H9 (cell line): ENCODE data around the gene MRPS18A. TPM values are rescaled to one million over a fixed set of nuclear protein-coding genes. Genes with fewer than 3 reads are reported as not detected.
A peak's percentile ranks its signal among the peaks of the same experiment; 100 is the strongest.

ENCODE experiments used
- DNase-seq: peaks from one replicate; pipeline ENCODE4 v3.0.0-alpha.2; 2017
- H2AFZ ChIP-seq: one replicate; pipeline ENCODE4 v1.6.1; 2013; ENCODE audit warnings: mild to moderate bottlenecking, low read length, control low read depth, moderate library complexity
- H2AK5ac ChIP-seq: 2 replicates; pipeline ENCODE4 v1.6.1; 2013; ENCODE audit warnings: low read length, control low read depth, mixed read lengths; ENCODE audit not compliant: insufficient read length
- H2BK120ac ChIP-seq: one replicate; pipeline ENCODE4 v1.6.1; 2013; ENCODE audit warnings: low read depth, mild to moderate bottlenecking, low read length, control low read depth, inconsistent platforms; ENCODE audit not compliant: poor library complexity, severe bottlenecking
- H2BK12ac ChIP-seq: 2 replicates; pipeline ENCODE4 v1.6.1; 2013; ENCODE audit warnings: low read length, control low read depth, mixed read lengths, low read depth; ENCODE audit not compliant: insufficient read length
- H2BK15ac ChIP-seq: 2 replicates; pipeline ENCODE4 v1.6.1; 2013; ENCODE audit warnings: low read depth, low read length, control low read depth
- H2BK20ac ChIP-seq: one replicate; pipeline ENCODE4 v1.6.1; 2013; ENCODE audit warnings: low read depth, mild to moderate bottlenecking, low read length, control low read depth, inconsistent platforms; ENCODE audit not compliant: poor library complexity, severe bottlenecking
- H2BK5ac ChIP-seq: 2 replicates; pipeline ENCODE4 v1.6.1; 2013; ENCODE audit warnings: low read length, control low read depth, mixed read lengths; ENCODE audit not compliant: insufficient read length
- H3K14ac ChIP-seq: 2 replicates; pipeline ENCODE4 v1.6.1; 2013; ENCODE audit warnings: low read length, control low read depth; ENCODE audit not compliant: insufficient read depth
- H3K18ac ChIP-seq: 2 replicates; pipeline ENCODE4 v1.6.1; 2013; ENCODE audit warnings: low read depth, mild to moderate bottlenecking, mixed read lengths, low read length, control low read depth; ENCODE audit not compliant: insufficient read length
- H3K23ac ChIP-seq: 2 replicates; pipeline ENCODE4 v1.6.1; 2013; ENCODE audit warnings: low read length, control low read depth, mixed read lengths, low read depth; ENCODE audit not compliant: insufficient read length
- H3K23me2 ChIP-seq: 2 replicates; pipeline ENCODE4 v1.6.1; 2013; ENCODE audit warnings: low read depth, mild to moderate bottlenecking, mixed read lengths, low read length, control low read depth; ENCODE audit not compliant: insufficient read length, poor library complexity, severe bottlenecking
- H3K27ac ChIP-seq: 2 replicates; pipeline ENCODE4 v1.5.1; 2013; ENCODE audit warnings: low read length, control low read depth, mixed read lengths, low read depth; ENCODE audit not compliant: insufficient read length
- H3K27me3 ChIP-seq: 2 replicates; pipeline ENCODE4 v1.6.1; 2013; ENCODE audit warnings: low read length, control low read depth, inconsistent platforms; ENCODE audit not compliant: insufficient read depth
- H3K4ac ChIP-seq: 2 replicates; pipeline ENCODE4 v1.6.1; 2013; ENCODE audit warnings: low read depth, mild to moderate bottlenecking, control low read depth, inconsistent platforms, low read length, moderate library complexity
- H3K4me1 ChIP-seq: 2 replicates; pipeline ENCODE4 v1.6.1; 2013; ENCODE audit warnings: low read length, control low read depth, inconsistent platforms; ENCODE audit not compliant: insufficient read depth
- H3K4me2 ChIP-seq: 2 replicates; pipeline ENCODE4 v1.6.1; 2013; ENCODE audit warnings: low read length, control low read depth, mixed read lengths; ENCODE audit not compliant: insufficient read length, insufficient read depth
- H3K56ac ChIP-seq: 2 replicates; pipeline ENCODE4 v1.6.1; 2013; ENCODE audit warnings: low read depth, mild to moderate bottlenecking, mixed read lengths, low read length, control low read depth; ENCODE audit not compliant: insufficient read length
- H3K79me1 ChIP-seq: 2 replicates; pipeline ENCODE4 v1.6.1; 2013; ENCODE audit warnings: low read depth, mild to moderate bottlenecking, moderate library complexity, low read length, control low read depth, inconsistent platforms; ENCODE audit not compliant: insufficient read depth, poor library complexity, severe bottlenecking
- H3K79me2 ChIP-seq: 2 replicates; pipeline ENCODE4 v1.6.1; 2013; ENCODE audit warnings: low read length, control low read depth, inconsistent platforms; ENCODE audit not compliant: insufficient read depth
- H3K9ac ChIP-seq: 2 replicates; pipeline ENCODE4 v1.6.1; 2013; ENCODE audit warnings: low read length, control low read depth, mixed read lengths; ENCODE audit not compliant: insufficient read length; ENCODE audit errors: extremely low read depth
- H3K9me3 ChIP-seq: one replicate; pipeline ENCODE4 v1.6.1; 2013; ENCODE audit warnings: low read depth, low read length, inconsistent platforms; ENCODE audit not compliant: control insufficient read depth
- H3T11ph ChIP-seq: one replicate; pipeline ENCODE4 v1.6.1; 2013; ENCODE audit warnings: mild to moderate bottlenecking, low read length, control low read depth, inconsistent platforms
- H4K20me1 ChIP-seq: one replicate; pipeline ENCODE4 v1.6.1; 2013; ENCODE audit not compliant: control insufficient read depth, insufficient read length, insufficient read depth
- H4K5ac ChIP-seq: 2 replicates; pipeline ENCODE4 v1.6.1; 2013; ENCODE audit warnings: low read depth, mild to moderate bottlenecking, mixed read lengths, low read length, control low read depth; ENCODE audit not compliant: insufficient read length
- H4K8ac ChIP-seq: replicated peaks from 2 replicates; pipeline ENCODE4 v1.6.1; 2013; ENCODE audit warnings: low read length, control low read depth, mixed read lengths, low read depth; ENCODE audit not compliant: insufficient read length
- H4K91ac ChIP-seq: 2 replicates; pipeline ENCODE4 v1.6.1; 2013; ENCODE audit warnings: low read depth, mild to moderate bottlenecking, moderate library complexity, mixed read lengths, low read length, control low read depth; ENCODE audit not compliant: insufficient read length
- H3K27ac Mint-ChIP-seq, 3 experiments: 2 replicates in 2 of 3; 3 replicates in 1 of 3; pipeline ENCODE4 v1.8.0; 2020 to 2021; ENCODE audit warnings: mixed read lengths in 3 of 3, mild to moderate bottlenecking in 1 of 3, moderate library complexity in 1 of 3
- H3K27me3 Mint-ChIP-seq: 2 replicates; pipeline ENCODE4 v1.8.0; 2021; ENCODE audit warnings: low read depth, mild to moderate bottlenecking, moderate library complexity, mixed read lengths
- H3K36me3 Mint-ChIP-seq, 3 experiments: 2 replicates in 2 of 3; 3 replicates in 1 of 3; pipeline ENCODE4 v1.8.0; 2020 to 2021; ENCODE audit warnings: low read depth in 3 of 3, mixed read lengths in 3 of 3; ENCODE audit not compliant: insufficient read depth in 1 of 3
- H3K4me1 Mint-ChIP-seq, 2 experiments: 2 replicates each; pipeline ENCODE4 v1.8.0; 2020; ENCODE audit warnings: mixed read lengths in 2 of 2
- H3K4me3 Mint-ChIP-seq, 2 experiments: 2 replicates in 1 of 2; 3 replicates in 1 of 2; pipeline ENCODE4 v1.8.0; 2020 to 2021; ENCODE audit warnings: mild to moderate bottlenecking in 2 of 2, mixed read lengths in 2 of 2, moderate library complexity in 1 of 2
- H3K9me3 Mint-ChIP-seq, 2 experiments: 2 replicates in 1 of 2; 3 replicates in 1 of 2; pipeline ENCODE4 v1.8.0; 2020; ENCODE audit warnings: mild to moderate bottlenecking in 2 of 2, mixed read lengths in 2 of 2, moderate library complexity in 1 of 2
- WGBS: extraction: QIAGEN DNeasy Blood & Tissue Kit; methylation state at CpG from one replicate; pipeline ENCODE4 v1.1.7; 2013; ENCODE audit warnings: missing lambda C conversion rate, low lambda C conversion rate, mixed read lengths; ENCODE audit not compliant: insufficient read length; ENCODE audit errors: extremely low coverage; 5-methylcytosine and 5-hydroxymethylcytosine counted together
- total RNA-seq: library from RNA; stranded (reverse); gene quantifications from 2 replicates; pipeline ENCODE4 v1.2.1, GENCODE V29; 2021
- TF ChIP-seq, protein P1 (sequence below): fragments of 200-600 bp; sonication (generic); conservative IDR thresholded peaks from 3 replicates; pipeline ENCODE4 v1.8.0; 2021; ENCODE audit warnings: antibody characterized with exemption, mild to moderate bottlenecking

Gene MRPS18A
- total RNA-seq, 1 experiment from 2014 or later = 65.1 TPM

GRCh38 chr6:43676962-43677606 lies 10.5 kb downstream of the MRPS18A start:
- Mint-ChIP-seq H3K4me3 (no peak overlapping the region), H3K27ac (peak overlapping the region in 1 of 3 experiments; percentile 74; a peak in 1 of 7 replicates), H3K4me1 (no peaks in the 10 kb centered on the region), H3K36me3 (peaks cover 41 to 78% (median 54%) of the 10 kb centered on the region in 3 experiments), H3K9me3 (no peaks in the 10 kb centered on the region), H3K27me3 (no peaks in the 10 kb centered on the region)
- Histone ChIP-seq H2BK120ac (no peak overlapping the region), H3K23me2 (no peaks in the 10 kb centered on the region), H3K4ac (no peak overlapping the region), H2BK5ac (no peak overlapping the region), H3K4me2 (no peak overlapping the region), H3K79me2 (no peaks in the 10 kb centered on the region), H2AK5ac (no peak overlapping the region), H3K14ac (no peak overlapping the region), H3K23ac (no peak overlapping the region), H4K8ac (no peak overlapping the region), H3K9ac (no peak overlapping the region), H3K18ac (no peak overlapping the region), H4K20me1 (no peaks in the 10 kb centered on the region), H3K27ac (no peak overlapping the region), H2BK15ac (no peak overlapping the region), H3K9me3 (no peaks in the 10 kb centered on the region), H2BK12ac (no peak overlapping the region), H4K91ac (no peak overlapping the region), H3K4me1 (no peaks in the 10 kb centered on the region), H3T11ph (no peak overlapping the region), H2AFZ (no peak overlapping the region), H4K5ac (no peak overlapping the region), H2BK20ac (no peak overlapping the region), H3K56ac (no peak overlapping the region), H3K27me3 (no peaks in the 10 kb centered on the region; the same call in 1 of the 2 replicates), H3K79me1 (no peaks in the 10 kb centered on the region)
- no peak for DNase-seq
- WGBS = no CpG with 5 or more reads among the region's 7 CpGs
- TF ChIP-seq, protein P1, sequence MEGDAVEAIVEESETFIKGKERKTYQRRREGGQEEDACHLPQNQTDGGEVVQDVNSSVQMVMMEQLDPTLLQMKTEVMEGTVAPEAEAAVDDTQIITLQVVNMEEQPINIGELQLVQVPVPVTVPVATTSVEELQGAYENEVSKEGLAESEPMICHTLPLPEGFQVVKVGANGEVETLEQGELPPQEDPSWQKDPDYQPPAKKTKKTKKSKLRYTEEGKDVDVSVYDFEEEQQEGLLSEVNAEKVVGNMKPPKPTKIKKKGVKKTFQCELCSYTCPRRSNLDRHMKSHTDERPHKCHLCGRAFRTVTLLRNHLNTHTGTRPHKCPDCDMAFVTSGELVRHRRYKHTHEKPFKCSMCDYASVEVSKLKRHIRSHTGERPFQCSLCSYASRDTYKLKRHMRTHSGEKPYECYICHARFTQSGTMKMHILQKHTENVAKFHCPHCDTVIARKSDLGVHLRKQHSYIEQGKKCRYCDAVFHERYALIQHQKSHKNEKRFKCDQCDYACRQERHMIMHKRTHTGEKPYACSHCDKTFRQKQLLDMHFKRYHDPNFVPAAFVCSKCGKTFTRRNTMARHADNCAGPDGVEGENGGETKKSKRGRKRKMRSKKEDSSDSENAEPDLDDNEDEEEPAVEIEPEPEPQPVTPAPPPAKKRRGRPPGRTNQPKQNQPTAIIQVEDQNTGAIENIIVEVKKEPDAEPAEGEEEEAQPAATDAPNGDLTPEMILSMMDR = no peak
